Calu3 (cell line): Measurements from ENCODE around the gene SLC4A5. TPM values are rescaled to one million over a fixed set of nuclear protein-coding genes. Genes with fewer than 3 reads are reported as not detected.

ENCODE experiments used
- BruUV-seq: library from RNA; stranded (reverse); fragments of 400-500 nt; replicated peaks from 2 replicates; lab custom pipeline; 2021; lab: Mats Ljungman, UMichigan
- CTCF ChIA-PET: fragments of 300-600 bp; sonication (Branson Sonifier 250); formaldehyde crosslinking; loops from one replicate; lab custom pipeline; 2022; ENCODE audit warnings: antibody characterized with exemption; lab: Charles Lee
- DNase-seq: peaks from one replicate; pipeline ENCODE4 v3.0.0; 2022
- H3K27ac Mint-ChIP-seq: one replicate; pipeline ENCODE4 v1.8.0; 2022; ENCODE audit warnings: mixed read lengths; ENCODE audit not compliant: unreplicated experiment
- H3K27me3 Mint-ChIP-seq: one replicate; pipeline ENCODE4 v1.8.0; 2022; ENCODE audit warnings: mixed read lengths; ENCODE audit not compliant: unreplicated experiment
- H3K36me3 Mint-ChIP-seq: one replicate; pipeline ENCODE4 v1.8.0; 2022; ENCODE audit warnings: mild to moderate bottlenecking, moderate library complexity, mixed read lengths; ENCODE audit not compliant: insufficient read depth, unreplicated experiment
- H3K4me1 Mint-ChIP-seq: one replicate; pipeline ENCODE4 v1.8.0; 2022; ENCODE audit warnings: mild to moderate bottlenecking, low read depth, mixed read lengths; ENCODE audit not compliant: unreplicated experiment
- H3K4me3 Mint-ChIP-seq: one replicate; pipeline ENCODE4 v1.8.0; 2022; ENCODE audit warnings: mild to moderate bottlenecking, low read depth, moderate library complexity, mixed read lengths; ENCODE audit not compliant: unreplicated experiment
- H3K9me3 Mint-ChIP-seq: one replicate; pipeline ENCODE4 v1.8.0; 2022; ENCODE audit warnings: low read depth, mixed read lengths; ENCODE audit not compliant: unreplicated experiment
- CTCF ChIP-seq: fragments of 200-600 bp; IDR thresholded peaks from one replicate; pipeline ENCODE4 v1.8.0; 2022; ENCODE audit warnings: antibody characterized with exemption; ENCODE audit not compliant: unreplicated experiment
- intact Hi-C: fragments of 100-400 bp; cut with micrococcal nuclease; formaldehyde crosslinking; loops from one replicate; pipeline ENCODE4 v1.10.0; 2022; ENCODE audit not compliant: unreplicated experiment
- total RNA-seq: library from RNA; stranded (reverse); gene quantifications from 2 replicates; pipeline ENCODE4 v1.2.3, GENCODE V29; 2022

Gene SLC4A5
- total RNA-seq, 1 experiment from 2014 or later: 7.0 TPM

DNA sequence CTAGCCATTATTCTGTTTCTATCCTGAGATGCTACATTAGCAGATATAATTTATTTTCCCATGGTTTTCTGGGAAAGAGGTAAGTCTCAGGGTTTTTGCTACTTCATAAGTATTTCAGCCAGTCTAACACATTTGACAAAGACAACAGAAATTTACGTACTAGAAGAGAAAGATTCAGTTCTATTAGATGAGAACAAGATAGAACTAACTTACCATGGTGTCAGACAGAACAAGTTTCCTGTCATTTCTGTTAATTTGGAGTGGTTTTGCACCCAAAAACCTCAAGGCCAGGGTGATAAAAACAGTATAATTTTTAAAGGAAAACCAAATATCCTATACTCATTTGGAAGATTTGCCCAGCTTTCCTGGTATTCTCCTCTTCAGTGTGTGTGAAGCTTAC lies 15.6 kb downstream of the SLC4A5 start:
- Mint-ChIP-seq H3K27ac (no peak overlapping the region), H3K9me3 (no peaks in the 10 kb centered on the region), H3K36me3 (no peaks in the 10 kb centered on the region), H3K27me3 (no peaks in the 10 kb centered on the region), H3K4me3 (no peak overlapping the region), H3K4me1 (no peaks in the 10 kb centered on the region)
- no peak for DNase-seq
- CTCF ChIA-PET: no interaction called here
- no peak for TF ChIP-seq CTCF
- intact Hi-C loops: no loop called here
- BruUV-seq: no TSS peak

GRCh38 chr2:74327199-74327598 lies 16.0 kb downstream of the SLC4A5 start:
- Mint-ChIP-seq H3K4me1 (no peaks in the 10 kb centered on the region), H3K27ac (no peak overlapping the region), H3K9me3 (no peaks in the 10 kb centered on the region), H3K27me3 (no peaks in the 10 kb centered on the region), H3K36me3 (no peaks in the 10 kb centered on the region), H3K4me3 (no peak overlapping the region)
- TF ChIP-seq CTCF: no peak
- intact Hi-C loops: no loop called here
- no peak for DNase-seq
- no TSS peak for BruUV-seq
- CTCF ChIA-PET: interaction anchor here (1.2 kb wide), 1 partner anchor 8 kb away, joined by 3 read pairs; no protein-coding TSS in a partner anchor

DNA sequence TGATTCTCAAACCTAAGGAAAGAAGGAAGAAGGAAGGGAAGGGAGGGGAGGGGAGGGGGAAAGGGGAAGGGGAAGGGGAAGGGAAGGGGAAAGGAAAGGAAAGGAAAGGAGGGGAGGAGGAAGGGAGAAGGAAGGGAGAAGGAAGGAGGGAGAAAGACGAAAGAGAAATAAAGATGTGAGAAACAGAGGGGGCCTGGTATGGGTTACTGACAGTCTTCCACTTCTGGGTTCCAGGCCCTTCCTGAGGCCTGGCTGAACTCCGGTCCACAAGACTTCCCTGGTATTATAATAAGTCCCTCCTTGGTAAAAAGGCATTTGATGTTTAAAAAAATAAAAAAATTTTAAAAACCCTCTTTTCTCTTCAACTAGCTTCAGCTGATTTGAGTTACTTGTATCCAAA lies 17.4 kb downstream of the SLC4A5 start:
- no TSS peak for BruUV-seq
- H3K27me3 Mint-ChIP-seq: no peaks in the 10 kb centered on the region
- intact Hi-C loops: no loop called here
- CTCF ChIA-PET: interaction anchor here (1.2 kb wide), 1 partner anchor 9 kb away, joined by 3 read pairs; no protein-coding TSS in a partner anchor
- H3K9me3 Mint-ChIP-seq: no peaks in the 10 kb centered on the region
- no peaks in the 10 kb centered on the region for H3K36me3 Mint-ChIP-seq
- no peak overlapping the region for H3K4me3 Mint-ChIP-seq
- no peak overlapping the region for H3K27ac Mint-ChIP-seq
- DNase-seq: no peak
- TF ChIP-seq CTCF: no peak
- no peaks in the 10 kb centered on the region for H3K4me1 Mint-ChIP-seq

DNA sequence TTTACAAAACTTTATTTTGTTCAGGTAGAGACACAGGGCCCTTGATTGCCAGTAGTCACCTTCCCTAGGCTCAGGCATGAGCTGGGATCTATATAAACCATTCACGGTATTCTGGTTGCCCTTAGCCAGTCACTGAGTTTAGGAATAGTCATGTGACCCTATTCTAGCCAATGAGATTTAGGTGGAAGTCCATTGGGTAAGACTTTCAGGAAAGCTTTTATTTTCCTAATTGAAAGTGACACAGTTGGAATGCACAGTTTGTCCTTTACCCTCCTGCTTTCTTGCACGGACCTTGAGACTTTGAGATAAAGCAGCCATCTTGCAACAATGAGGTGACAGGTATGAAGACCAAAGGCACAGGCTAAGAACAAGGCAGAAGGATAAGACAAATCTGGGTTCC lies 21.5 kb downstream of the SLC4A5 start:
- Mint-ChIP-seq H3K4me3 (no peak overlapping the region), H3K4me1 (no peaks in the 10 kb centered on the region), H3K36me3 (no peaks in the 10 kb centered on the region), H3K27me3 (no peaks in the 10 kb centered on the region), H3K9me3 (no peaks in the 10 kb centered on the region), H3K27ac (no peak overlapping the region)
- no peak for DNase-seq
- intact Hi-C loops: no loop called here
- no TSS peak for BruUV-seq
- TF ChIP-seq CTCF: no peak
- CTCF ChIA-PET: no interaction called here
